Measurements from ENCODE around the gene PTPRG.

DNA sequence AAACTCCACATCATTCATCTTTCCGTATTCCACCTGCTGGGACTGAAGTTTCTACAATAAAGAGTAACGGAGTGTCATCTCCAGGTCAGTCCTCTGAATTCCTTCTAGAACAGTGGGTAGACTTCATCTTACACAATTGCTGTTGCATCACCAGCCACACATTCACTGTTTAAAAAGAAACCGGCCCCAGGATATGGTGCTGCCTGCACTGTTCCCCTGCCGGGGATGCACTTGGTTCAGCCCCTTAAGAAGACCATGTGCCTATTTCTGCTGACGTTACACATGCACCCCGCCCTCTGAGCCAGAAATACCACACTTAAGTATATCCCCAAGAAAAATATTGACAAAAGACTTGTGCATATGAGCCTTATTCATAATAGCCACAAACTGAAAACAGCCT lies 578.6 kb downstream of the PTPRG start:
- TF ChIP-seq, protein P1, sequence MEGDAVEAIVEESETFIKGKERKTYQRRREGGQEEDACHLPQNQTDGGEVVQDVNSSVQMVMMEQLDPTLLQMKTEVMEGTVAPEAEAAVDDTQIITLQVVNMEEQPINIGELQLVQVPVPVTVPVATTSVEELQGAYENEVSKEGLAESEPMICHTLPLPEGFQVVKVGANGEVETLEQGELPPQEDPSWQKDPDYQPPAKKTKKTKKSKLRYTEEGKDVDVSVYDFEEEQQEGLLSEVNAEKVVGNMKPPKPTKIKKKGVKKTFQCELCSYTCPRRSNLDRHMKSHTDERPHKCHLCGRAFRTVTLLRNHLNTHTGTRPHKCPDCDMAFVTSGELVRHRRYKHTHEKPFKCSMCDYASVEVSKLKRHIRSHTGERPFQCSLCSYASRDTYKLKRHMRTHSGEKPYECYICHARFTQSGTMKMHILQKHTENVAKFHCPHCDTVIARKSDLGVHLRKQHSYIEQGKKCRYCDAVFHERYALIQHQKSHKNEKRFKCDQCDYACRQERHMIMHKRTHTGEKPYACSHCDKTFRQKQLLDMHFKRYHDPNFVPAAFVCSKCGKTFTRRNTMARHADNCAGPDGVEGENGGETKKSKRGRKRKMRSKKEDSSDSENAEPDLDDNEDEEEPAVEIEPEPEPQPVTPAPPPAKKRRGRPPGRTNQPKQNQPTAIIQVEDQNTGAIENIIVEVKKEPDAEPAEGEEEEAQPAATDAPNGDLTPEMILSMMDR (IDR thresholded peaks at IDR 0.05; ENCODE audit: poor library complexity): no peak
- TF ChIP-seq EZH2phosphoT487 (IDR thresholded peaks at IDR 0.05; ENCODE audit: low read depth, severe bottlenecking, unreplicated experiment): no peak
- TF ChIP-seq EZH2 (IDR thresholded peaks at IDR 0.05; ENCODE audit: borderline replicate concordance): no peak
